Cardiac septum (tissue), 1 donor: ENCODE measurements around the gene MTFR2. TPM values are rescaled to one million over a fixed set of nuclear protein-coding genes. Genes with fewer than 3 reads are reported as not detected.
"Not testable (repeated sequence)": the region's sequence is repeated elsewhere in the genome, so short reads cannot be mapped to it uniquely, and the experiment has no call there.

ENCODE experiments used
- DNase-seq: peaks from one replicate; pipeline ENCODE4 v3.0.0-alpha.2; 2020; ENCODE audit warnings: low spot score
- intact Hi-C: fragments of 100-400 bp; cut with DNase I; formaldehyde crosslinking; loops from one replicate; pipeline ENCODE4 v1.14.0; 2022
- total RNA-seq: library from RNA; stranded (reverse); fragmentation: NEBNext Ultra II Directional; extraction: Animal tissue kit (Norgen Biotek cat#: 25700); gene quantifications from one replicate; pipeline ENCODE4 v1.2.1, GENCODE V29; 2021
- donor health status: DM: no; HTN: no; CAD: no.

The MTFR2 gene
- total RNA-seq, 1 donor from 2014 or later, result not detected

DNA sequence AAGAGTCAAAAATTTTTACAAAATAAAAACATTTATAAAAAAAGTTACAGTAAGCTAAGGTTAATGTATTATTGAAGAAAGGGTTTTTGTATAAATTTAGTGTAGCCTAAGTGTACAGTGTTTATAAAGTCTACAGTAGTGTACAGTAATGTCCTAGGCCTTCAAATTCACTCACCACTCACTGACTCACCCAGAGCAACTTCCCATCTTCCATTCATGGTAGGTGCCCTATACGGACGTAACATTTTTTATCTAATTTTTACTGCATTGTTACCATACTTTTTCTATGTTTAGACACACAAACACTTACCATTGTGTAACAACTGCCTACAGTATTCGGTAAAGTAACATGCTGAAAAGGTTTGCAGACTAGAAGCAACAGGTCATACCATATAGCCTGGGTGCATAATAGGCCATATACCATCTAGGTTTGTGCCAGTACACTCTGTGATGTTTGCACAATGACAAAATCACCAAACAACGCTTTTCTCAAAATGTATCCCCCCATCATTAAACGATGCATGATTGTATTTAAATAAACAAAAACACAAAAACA lies 6.0 kb downstream of the MTFR2 start:
- DNase-seq, result no peak
- intact Hi-C loops, result no loop called here

DNA sequence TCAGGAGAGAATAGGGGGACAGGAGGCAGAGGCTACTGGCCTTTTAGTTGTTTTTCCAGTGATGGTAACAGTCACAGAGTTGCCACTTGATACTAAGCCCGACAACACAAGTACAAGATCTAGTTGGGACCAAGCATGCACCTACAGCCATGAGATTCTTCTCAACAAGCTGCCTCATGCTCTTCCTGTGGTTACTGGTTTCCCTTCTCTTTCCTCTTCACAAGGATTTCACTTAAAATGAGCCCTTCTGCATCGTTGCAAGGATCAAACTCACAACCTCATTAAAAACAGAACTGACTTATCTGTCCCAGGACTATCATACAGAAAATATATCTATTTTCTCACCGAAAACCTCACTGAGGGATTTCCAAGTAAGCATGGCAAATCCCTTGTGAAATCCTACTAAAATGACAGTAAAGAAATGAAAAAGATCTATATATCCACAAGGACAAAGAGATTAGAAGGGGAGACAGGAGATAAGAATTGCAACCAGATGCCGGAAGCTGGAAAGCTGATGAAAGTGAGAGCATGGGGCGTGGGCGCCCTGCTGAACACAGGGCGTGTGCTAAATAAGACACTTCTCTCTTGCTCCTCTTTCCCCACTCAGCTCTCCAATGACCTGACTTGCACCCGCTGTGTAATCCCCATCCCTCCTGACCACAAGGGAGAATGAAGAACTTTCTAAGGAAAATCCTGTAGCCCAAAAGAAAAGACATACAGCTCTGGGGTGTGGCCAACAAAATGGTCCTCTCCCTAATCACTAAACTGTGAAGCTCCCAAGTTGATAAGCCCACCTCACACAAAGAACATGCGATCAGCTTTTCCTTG lies 13.4 kb downstream of the MTFR2 start:
- intact Hi-C loops, result no loop called here
- no peak for DNase-seq

DNA sequence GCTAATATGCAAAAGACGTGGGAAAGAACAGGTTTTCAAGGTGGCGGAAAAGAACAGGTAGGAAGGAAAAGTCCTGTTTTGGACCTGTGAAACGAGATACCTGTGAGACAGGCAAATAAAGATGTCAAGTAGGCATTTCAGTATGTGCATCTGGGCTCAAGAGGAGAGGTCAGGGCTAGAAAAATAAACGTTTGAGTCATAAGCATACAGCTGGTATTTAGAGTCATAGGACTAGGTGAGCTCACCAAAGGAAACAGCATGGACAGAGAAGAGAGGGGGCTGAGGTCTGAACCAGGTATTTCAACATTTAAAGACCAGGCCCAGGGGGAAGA lies 14.9 kb downstream of the MTFR2 start:
- intact Hi-C loops, result no loop called here
- DNase-seq, result no peak

DNA sequence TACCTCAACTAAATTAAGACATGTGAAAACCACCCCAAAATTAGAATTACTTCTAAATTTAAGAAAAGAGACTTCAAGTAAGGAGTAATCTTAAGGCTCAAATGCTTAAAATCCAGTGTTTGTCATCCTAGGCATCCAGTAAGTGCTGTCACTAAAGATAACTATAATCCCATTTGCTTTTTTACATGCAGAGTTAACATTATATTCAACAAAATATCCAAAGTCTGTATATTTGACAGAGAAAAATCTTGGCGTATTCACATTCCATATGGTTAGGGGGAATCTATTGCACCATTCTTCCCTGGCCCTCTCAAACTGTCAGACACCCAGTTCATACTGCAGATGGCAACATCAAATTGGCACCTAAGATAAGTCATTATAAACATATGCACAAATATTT lies 17.4 kb downstream of the MTFR2 start:
- DNase-seq, result no peak
- intact Hi-C loops, result no loop called here

DNA sequence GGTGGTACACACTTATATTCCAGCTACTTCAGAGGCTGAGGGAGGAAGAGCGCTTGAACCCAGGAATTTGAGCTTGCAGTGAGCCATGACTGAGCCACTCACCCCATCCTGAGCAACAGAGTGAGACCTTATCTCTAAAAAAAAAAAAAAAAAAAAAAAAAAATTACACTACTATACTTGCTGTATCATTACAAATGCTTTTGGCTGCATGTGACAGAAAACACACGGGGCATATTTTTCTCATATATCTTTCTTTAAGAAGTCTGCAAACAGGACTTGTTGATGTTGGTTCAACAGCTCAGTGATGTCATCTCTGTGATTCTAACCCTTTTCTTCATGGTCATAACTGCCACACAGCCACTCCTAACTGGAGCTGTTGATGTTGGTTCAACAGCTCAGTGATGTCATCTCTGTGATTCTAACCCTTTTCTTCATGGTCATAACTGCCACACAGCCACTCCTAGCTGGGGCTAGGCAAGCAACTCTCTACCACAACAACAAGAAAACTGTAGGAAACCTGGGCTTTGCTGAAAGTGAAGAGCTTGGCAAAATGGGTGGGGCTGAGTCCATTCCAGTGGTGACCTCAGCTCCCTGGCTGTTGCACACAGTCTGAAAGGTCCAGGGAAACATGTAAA lies 19.8 kb downstream of the MTFR2 start:
- DNase-seq, result no peak
- intact Hi-C loops, result no loop called here

DNA sequence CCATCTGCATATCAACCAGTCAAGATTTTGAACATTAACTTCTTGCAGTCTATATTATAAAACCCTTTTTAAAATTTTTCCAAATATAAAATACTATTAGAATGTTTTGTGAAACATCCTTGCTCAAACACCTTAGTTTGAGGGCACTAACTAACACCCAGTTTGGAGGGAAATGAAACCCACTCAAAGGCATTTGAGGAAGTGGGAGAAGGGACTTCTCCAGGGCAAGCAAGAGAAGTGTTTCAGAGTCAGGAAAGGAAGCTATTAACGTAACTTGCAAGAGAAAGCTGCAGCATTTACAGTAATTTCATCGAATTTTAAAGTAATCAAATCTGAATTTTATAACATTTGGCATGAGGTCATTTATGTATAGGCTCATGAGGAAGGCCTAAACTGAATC lies 21.3 kb downstream of the MTFR2 start:
- no peak for DNase-seq
- intact Hi-C loops, result loop anchor here (5.0 to 10.0 kb wide), 3 partner anchors 104 to 777 kb away; no protein-coding TSS in a partner anchor

DNA sequence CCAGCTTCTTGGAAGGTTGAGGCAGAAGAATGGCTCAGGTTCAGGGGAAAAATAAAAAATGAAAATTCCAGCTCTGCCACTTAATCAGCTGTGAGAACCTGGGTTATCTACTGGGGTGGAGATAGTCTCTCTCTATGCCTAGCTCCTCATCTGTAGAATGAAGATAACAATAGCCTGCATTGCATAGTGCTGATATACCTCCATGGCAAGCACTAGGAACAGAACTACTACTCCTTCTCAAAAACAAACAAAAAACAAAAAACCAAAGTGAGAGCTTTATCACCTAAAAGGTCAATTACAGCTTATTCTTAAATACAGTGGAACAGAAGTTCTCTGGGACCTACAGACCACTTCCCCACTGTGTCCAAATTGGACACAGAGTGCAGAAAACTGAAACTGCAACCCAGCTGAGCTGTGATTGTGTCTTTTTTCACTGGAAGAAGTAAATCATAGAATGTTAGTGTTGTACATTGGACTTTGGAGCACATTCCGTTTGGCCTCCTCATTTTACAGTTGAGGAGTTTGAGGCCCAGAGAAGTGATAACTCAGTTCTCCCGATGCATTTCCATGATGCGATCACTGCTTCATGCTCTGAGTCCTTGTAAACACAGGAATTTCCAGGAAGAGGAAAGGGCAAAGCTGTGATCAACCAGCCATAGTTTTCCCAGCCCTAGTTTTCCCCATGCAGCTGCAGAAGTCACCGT lies 23.3 kb downstream of the MTFR2 start:
- DNase-seq, result no peak
- intact Hi-C loops, result loop anchor here (2.0 to 10.0 kb wide), 5 partner anchors 102 to 775 kb away; no protein-coding TSS in a partner anchor

DNA sequence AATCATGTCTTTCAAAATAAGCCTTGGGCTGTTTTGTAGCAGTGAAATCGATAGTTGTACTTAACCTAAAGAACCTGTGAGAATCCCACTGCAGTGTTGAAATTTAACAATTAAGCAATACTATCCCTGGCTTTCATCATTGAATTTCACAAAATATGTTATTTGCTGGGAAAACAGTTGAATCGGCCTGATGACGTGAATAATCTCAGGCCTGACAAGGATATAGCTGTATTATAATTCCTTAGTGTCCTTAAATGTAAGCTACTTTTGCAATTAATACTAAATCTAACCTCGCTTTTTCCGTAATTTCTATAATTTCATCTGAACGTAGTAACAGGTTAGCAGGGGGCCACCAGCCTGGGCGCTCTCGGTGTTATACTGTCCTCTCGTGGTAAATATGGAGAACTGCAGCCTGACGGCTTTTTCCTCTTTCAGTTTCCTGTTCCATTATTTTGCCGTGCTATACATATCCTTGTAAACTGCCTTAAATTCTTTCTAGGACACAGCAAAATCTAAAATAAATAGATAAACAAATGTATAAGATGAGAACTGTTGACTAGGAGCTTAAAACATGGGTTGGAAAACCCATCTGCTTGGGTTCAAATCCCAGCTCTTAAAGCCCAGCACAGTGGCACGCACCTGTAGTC lies 24.0 kb downstream of the MTFR2 start:
- intact Hi-C loops, result loop anchor here (2.0 to 10.0 kb wide), 5 partner anchors 101 to 774 kb away; no protein-coding TSS in a partner anchor
- DNase-seq, result no peak

DNA sequence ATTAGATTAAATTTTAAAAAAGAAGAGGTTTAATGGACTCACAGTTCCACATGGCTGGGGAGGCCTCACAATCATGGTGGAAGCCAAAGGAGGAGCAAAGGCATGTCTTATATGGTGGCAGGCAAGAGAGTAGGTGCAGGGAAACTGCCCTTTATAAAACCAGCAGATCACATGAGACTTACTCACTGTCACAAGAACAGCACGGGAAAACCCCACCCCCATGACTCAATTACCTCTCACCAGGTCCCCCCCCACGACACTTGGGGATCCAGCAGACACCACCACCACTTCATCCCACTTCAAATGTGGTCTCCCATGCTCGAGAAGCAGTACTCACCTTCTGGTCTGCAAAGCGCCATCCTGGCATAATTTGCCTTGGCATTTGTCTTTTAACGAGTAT lies 24.6 kb downstream of the MTFR2 start:
- DNase-seq, result no peak
- intact Hi-C loops, result loop anchor here (5.0 to 10.0 kb wide), 3 partner anchors 101 to 773 kb away; no protein-coding TSS in a partner anchor

DNA sequence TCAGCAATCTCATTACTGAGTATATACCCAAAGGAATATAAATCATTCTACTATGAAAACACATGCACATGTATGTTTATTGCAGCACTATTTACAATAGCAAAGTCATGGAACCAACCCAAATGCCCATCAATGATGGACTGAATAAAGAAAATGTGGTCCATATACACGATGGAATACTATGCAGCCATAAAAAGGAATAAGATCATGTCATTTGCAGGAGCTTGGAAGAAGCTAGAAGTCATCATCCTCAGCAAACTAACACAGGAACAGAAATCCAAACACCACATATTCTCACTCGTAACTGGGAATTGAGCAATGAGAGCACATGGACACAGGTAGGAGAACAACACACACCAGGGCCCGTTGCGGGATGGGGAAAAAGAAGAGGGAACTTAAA lies 25.1 kb downstream of the MTFR2 start:
- DNase-seq, result not testable (repeated sequence)
- intact Hi-C loops, result loop anchor here (5.0 to 10.0 kb wide), 3 partner anchors 100 to 773 kb away; no protein-coding TSS in a partner anchor

DNA sequence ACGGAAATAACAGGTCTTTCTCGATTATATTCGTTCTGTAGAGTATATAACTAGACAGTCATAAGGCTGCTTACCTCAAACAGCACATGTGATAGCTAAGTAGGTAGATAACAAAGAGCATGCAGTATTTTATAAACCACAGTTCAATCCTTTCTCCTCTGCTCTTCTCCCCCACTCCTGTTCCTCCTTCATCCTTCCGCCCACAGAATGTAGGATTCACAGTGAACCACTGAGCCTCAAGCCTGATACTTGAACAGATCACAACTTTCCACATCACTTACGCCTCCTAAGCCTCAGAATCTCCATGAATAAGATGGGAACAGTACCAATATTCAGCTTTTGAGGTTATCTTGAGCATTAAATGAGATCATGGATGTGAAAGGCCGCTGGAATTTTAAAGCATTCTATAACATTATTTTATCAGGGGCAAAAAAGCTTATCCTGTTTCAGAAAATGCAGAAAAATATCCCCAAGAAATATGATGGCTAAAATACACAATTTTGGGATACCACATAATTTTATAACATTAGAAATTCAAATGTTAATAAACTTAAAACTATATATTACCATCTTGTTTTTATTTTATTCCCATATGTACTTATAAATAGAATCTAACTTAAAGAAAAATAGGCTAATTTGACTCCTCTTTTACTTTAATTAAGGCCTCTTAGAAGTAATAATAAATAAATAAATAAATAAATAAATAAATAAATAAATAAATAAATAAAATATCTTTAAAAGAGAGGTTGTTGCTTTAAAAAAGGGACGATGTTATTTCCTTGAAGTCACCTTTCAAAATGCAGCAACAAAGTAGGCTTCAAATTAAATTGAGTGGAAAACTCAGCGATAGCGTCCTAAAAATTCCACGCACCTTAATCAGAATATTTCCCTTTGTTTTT lies 33.4 kb downstream of the MTFR2 start:
- DNase-seq, result no peak
- intact Hi-C loops, result no loop called here

DNA sequence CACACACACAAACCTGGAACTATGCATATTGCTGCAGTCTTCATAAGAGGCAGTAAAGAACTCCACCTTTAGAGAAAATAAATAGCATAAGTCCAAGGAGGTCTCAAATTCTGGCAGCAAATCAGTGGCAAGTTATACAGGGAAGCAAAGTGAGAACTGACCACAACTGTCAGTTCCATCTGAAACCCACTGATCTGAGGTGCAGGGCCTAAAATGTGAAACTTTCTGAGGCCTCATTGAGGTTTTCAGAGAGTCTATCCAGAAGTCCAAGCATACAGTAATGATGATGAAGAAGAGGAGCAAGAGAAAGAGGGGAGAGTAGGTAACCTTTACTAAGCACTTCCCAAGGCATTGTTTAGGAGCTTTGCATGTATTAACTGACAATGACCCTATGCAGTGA lies 36.3 kb downstream of the MTFR2 start:
- no peak for DNase-seq
- intact Hi-C loops, result no loop called here

DNA sequence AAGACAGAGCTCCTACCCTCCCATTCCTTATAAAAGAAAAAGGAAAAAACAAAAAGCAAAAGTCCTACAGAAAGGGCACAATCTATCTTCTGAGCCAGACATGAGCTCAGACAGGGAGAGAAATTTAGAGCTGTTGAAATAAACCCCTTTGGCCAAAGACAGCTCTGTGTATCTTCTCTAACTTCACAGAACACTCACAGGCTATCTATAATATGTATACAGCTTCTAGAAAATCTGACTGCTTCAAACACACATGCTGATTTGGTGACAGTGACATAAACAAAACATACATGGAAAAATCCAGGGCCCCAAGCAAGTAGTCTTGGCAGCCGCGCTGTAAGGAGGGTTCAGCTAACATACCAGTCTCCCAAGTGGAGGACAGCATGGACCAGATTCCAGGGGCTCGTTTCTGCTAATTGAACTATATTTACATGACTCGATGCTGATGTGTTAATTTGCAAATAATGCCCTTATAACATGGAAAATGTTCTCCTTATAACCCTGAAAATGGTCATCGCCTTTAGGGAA lies 37.0 kb downstream of the MTFR2 start:
- intact Hi-C loops, result no loop called here

DNA sequence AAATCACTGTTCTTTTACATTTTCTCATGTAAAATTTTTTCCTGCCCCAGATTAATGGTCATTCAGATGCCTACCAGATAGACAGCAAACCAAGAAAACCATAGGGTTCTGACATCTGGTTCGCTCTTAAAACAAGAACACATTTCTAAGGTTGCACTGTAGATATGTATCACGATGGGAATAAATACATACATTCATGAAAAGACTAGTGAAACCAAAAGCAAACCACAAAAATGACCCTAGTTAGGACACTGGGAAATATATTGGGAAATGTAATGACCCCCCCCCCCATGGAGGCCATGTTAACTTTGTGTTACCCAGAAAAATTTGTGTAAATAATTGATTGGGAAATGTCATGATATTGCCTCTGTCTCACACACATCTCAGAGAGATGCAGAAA lies 37.5 kb downstream of the MTFR2 start:
- no peak for DNase-seq

More for the DNA sequence above, 37.0 kb downstream of the MTFR2 start:
- DNase-seq, result no peak

DNA sequence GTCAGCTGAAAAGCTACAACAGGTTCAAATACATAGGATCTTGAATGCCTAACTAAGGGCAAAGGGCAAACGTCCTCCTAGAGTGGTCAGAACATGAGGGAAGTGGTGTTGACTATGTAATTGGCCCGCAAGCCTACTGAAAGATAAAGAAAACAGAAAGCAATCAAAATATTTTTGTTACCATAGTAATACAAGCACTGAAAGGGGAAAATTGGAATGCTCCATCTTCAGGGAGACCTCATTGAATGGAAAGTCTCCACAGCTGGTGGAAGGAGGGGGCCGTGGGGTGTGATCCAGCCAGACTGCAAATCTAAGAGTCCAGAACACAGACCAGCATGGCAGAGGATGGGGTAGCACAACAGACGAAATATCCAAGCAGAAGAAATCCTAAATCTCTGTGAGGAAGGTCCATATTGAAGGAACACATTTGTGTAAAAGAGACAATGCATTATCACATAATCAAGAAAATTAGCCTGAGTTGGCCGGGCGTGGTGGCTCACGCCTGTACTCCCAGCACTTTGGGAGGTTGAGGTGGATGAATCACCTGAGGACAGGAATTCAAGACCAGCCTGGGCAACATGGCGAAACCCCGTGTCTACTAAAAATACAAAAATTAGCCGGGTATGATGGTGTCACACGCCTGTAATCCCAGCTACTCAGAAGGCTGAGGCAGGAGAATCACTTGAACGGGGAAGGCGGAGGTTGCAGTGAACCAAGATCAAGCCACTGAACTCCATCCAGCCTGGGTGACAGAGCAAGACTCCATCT lies 39.5 kb downstream of the MTFR2 start:
- intact Hi-C loops, result no loop called here
- DNase-seq, result no peak

More for the DNA sequence above, 37.5 kb downstream of the MTFR2 start:
- intact Hi-C loops, result no loop called here

DNA sequence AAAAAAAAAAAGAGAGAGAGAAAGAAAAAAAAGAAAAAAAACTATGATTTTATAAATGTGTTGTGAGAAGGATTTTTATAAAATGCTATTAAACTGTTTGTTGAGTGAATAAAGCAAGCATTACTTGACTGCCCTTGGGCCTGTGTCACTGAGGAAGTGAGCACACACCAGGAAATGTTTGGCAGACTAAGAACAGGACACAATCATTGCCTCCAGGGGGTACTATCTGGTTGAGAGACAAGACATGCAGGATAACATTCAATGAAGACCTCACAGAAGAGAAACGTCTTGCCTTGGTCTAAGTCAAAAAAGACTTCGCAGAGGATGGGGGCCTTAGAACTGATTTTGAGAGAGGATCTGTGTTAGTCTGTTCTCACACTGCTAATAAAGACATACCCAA lies 40.6 kb downstream of the MTFR2 start:
- no peak for DNase-seq
- intact Hi-C loops, result no loop called here

DNA sequence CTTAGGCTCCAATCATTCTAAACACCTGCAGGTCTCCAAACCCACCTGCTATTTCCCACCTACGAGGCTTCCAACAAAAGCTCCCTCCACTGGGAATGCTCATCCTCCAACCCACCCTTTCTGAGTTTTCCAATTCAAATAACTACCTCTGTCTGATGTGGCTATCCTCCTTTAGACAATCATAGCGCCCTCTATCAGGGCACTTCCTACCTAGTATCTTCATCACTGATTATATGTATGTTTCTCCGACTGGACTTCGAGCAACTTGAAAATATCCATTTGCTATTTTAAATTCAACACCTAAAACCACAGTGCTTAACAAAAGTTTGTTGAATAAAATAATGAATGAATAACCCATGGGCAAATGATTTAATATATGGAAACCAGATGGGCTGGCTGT lies 41.3 kb downstream of the MTFR2 start:
- intact Hi-C loops, result no loop called here
- no peak for DNase-seq

DNA sequence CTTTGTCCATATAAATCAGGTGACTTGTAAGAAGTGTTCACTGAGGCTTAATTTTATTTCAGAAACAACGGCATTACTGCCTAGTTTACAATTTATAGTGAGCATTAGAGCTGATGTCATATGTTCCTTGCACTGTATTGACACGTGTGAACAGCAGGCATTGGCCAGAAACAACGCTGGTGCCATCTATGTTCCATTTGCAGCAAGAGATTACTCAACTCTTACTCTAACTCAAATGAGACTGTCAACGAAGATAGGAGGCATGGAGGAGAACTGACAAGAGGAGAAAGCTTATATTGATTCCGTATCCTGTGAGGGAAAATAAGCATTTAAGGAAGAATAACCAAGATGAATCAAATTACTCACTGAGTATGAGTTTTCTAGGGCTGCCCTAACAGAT lies 48.4 kb downstream of the MTFR2 start:
- intact Hi-C loops, result no loop called here
- DNase-seq, result no peak
